Esophagus muscularis mucosa (tissue), 4 donors: ENCODE results near the gene FOXC2. TPM values are rescaled to one million over a fixed set of nuclear protein-coding genes. Genes with fewer than 3 reads are reported as not detected.

Experiments
- DNase-seq: peaks from one replicate; pipeline ENCODE4 v3.0.0-alpha.2; 2017; ENCODE audit errors: extremely low spot score
- H3K27ac ChIP-seq, 4 donors: fragments of 200-600 bp; sonication (generic); replicated peaks in 1 of 4; 1 replicate in 3 of 4; 2 replicates in 1 of 4; pipeline ENCODE4 v1.5.1; 2016 to 2019; ENCODE audit warnings: mild to moderate bottlenecking in 1 of 4
- H3K27me3 ChIP-seq, 4 donors: fragments of 200-600 bp; sonication (generic); one replicate each; pipeline versions ENCODE4 v1.5.1 to v1.6.0; 2016 to 2019
- H3K36me3 ChIP-seq, 4 donors: fragments of 200-600 bp; sonication (generic); one replicate each; pipeline ENCODE4 v1.5.1; 2016 to 2019
- H3K4me1 ChIP-seq, 4 donors: fragments of 200-600 bp; sonication (generic); one replicate each; pipeline ENCODE4 v1.5.1; 2016 to 2019
- H3K4me3 ChIP-seq, 4 donors: fragments of 200-600 bp; sonication (generic); 1 replicate in 2 of 4; 2 replicates in 2 of 4; pipeline ENCODE4 v1.5.1; 2016 to 2019; ENCODE audit warnings: mild to moderate bottlenecking in 4 of 4, moderate library complexity in 1 of 4
- H3K9me3 ChIP-seq, 4 donors: fragments of 200-600 bp; sonication (generic); 1 replicate in 3 of 4; 2 replicates in 1 of 4; pipeline ENCODE4 v1.5.1; 2016 to 2019
- EP300 ChIP-seq: sonication (generic); formaldehyde crosslinking; IDR thresholded peaks from one replicate; pipeline ENCODE4 v1.6.1; 2017; ENCODE audit warnings: antibody characterized with exemption
- POLR2A ChIP-seq: fragments of 450-650 bp; IDR thresholded peaks from one replicate; pipeline ENCODE4 v1.6.1; 2017; ENCODE audit warnings: antibody characterized with exemption, moderate library complexity, mild to moderate bottlenecking, low read depth
- POLR2AphosphoS5 ChIP-seq, 2 donors: sonication (generic); formaldehyde crosslinking; IDR thresholded peaks; one replicate each; pipeline ENCODE4 v1.6.1; 2017; ENCODE audit warnings: antibody characterized with exemption in 2 of 2
- WGBS: methylation state at CpG from one replicate; pipeline ENCODE4 v1.1.5; 2018; 5-methylcytosine and 5-hydroxymethylcytosine counted together
- intact Hi-C: fragments of 100-400 bp; cut with DNase I; formaldehyde crosslinking; loops from one replicate; pipeline ENCODE4 v1.15.1; 2023
- total RNA-seq, 4 donors: library from RNA; depleted of rRNA; stranded (reverse); fragments of >200 nt; gene quantifications; one replicate each; pipeline versions ENCODE4 v1.1.0 to v1.2.1, GENCODE V29; 2016
- TF ChIP-seq, protein P1 (sequence below), 3 experiments: fragments of 200-600 bp in 2 of 3; fragments of 450-650 bp in 1 of 3; sonication (generic) in 2 of 3; IDR thresholded peaks; one replicate each; pipeline ENCODE4 v1.5.1; 2017 to 2019; ENCODE audit warnings: antibody characterized with exemption in 3 of 3, mild to moderate bottlenecking in 2 of 3, moderate library complexity in 1 of 3

Gene FOXC2
- total RNA-seq, 4 donors from 2014 or later: 0.71 to 1.7 (median 1.1) TPM

DNA sequence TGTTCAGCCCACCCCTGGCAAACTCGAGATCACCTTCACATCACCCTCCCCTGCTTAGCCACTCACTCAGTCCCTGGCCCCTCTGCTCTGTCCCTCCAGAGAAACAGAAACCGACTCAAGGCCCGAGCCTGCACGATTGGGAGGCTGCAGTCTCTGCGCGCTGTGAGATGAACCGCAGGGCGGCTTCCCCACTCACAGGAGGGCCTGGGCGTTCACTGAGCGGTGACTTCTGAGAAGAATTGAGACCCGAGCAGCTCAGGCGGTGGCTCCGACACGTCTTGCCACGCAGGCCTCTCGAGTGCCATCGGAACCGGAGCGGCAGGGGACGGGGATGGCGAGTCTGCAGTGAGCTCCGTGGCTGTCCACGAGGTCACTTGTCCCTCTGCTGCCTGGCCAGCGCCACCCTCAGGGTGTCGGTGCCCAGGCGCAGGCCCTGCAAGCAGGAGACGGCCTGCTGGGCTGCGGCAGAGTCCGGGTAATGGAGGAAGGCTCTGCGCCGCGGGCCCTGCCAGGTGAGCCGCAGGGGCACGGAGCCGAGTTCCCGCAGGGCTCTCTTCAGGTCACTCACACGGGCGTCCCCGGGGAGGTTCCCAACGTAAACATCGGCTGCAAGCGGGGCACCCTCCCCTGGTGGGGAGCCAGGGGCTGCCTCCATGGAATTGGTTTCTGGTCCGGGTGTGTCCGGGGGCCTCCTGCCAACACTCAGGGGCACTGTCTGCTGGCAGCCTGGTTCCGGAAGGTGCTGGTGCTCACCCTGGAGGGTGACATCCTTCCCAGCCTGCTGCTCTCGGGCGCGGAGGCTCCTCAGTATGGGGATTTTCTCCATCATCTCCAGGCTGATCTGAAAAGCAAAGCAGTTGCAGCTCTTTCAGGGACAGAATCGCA lies 34.7 kb upstream of the FOXC2 start:
- Histone ChIP-seq H3K27me3 (no peaks in the 10 kb centered on the region), H3K27ac (peak overlapping the region; percentile 50 to 69 (median 52)), H3K4me3 (no peak overlapping the region), H3K4me1 (peaks cover 3 to 18% (median 16%) of the 10 kb centered on the region in 4 donors), H3K36me3 (peaks cover 0 to 54% (median 32%) of the 10 kb centered on the region in 4 donors), H3K9me3 (no peaks in the 10 kb centered on the region)
- intact Hi-C loops: no loop called here
- WGBS: 93% methylated on average over 42 of the region's 49 CpGs
- TF ChIP-seq EP300 (no peak), POLR2A (no peak), POLR2AphosphoS5 (IDR thresholded peaks at IDR 0.05) (no peak)
- TF ChIP-seq, protein P1, sequence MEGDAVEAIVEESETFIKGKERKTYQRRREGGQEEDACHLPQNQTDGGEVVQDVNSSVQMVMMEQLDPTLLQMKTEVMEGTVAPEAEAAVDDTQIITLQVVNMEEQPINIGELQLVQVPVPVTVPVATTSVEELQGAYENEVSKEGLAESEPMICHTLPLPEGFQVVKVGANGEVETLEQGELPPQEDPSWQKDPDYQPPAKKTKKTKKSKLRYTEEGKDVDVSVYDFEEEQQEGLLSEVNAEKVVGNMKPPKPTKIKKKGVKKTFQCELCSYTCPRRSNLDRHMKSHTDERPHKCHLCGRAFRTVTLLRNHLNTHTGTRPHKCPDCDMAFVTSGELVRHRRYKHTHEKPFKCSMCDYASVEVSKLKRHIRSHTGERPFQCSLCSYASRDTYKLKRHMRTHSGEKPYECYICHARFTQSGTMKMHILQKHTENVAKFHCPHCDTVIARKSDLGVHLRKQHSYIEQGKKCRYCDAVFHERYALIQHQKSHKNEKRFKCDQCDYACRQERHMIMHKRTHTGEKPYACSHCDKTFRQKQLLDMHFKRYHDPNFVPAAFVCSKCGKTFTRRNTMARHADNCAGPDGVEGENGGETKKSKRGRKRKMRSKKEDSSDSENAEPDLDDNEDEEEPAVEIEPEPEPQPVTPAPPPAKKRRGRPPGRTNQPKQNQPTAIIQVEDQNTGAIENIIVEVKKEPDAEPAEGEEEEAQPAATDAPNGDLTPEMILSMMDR (IDR thresholded peaks at IDR 0.05): no peak
- no peak for DNase-seq

DNA sequence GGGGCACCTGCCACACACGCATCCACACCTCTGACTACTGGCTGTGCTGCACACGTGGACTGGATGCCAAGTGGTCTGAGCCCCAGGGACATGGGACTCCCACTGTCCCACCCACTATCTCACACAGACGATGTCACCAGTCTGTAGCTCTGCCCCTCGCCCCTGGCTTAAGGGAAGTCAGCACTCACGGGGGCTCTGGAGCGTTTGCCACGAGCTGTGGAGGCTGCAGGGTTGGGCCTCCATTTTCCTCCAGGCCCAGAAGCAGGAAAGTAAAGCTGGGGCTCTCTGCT lies 34.2 kb upstream of the FOXC2 start:
- peaks cover 3 to 18% (median 16%) of the 10 kb centered on the region in 4 donors for H3K4me1 ChIP-seq
- TF ChIP-seq EP300 (no peak), POLR2AphosphoS5 (IDR thresholded peaks at IDR 0.05) (no peak), POLR2A (no peak)
- TF ChIP-seq, protein P1 (IDR thresholded peaks at IDR 0.05): no peak
- 89% methylated on average over 7 of the region's 7 CpGs for WGBS
- H3K4me3 ChIP-seq: no peak overlapping the region
- H3K9me3 ChIP-seq: no peaks in the 10 kb centered on the region
- intact Hi-C loops: no loop called here
- no peak overlapping the region for H3K27ac ChIP-seq
- no peak for DNase-seq
- peaks cover 1 to 60% (median 37%) of the 10 kb centered on the region in 4 donors for H3K36me3 ChIP-seq
- no peaks in the 10 kb centered on the region for H3K27me3 ChIP-seq

DNA sequence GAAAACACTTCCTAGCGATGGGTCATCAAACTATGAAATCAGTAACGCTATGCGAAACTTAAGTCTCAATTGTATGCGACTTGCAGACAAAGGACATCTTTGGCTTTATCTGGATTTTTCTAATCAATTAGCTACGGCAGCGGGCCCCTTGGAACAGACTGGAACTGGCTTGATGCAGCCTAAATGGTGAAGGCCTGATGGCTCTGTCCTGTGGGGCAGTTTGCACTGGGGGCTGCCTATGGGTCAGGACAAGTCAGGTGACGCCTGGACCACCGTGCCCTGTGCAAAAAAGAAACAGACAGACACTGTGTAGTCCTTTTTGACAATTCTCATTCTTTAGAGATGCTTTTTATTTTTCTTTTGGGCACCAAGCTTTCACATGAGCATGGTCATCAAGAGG lies 33.6 kb upstream of the FOXC2 start:
- Histone ChIP-seq H3K27ac (no peak overlapping the region), H3K36me3 (peaks cover 7 to 66% (median 43%) of the 10 kb centered on the region in 4 donors), H3K27me3 (no peaks in the 10 kb centered on the region), H3K4me1 (peaks cover 3 to 18% (median 16%) of the 10 kb centered on the region in 4 donors), H3K4me3 (no peak overlapping the region), H3K9me3 (no peaks in the 10 kb centered on the region)
- 96% methylated on average over 8 of the region's 8 CpGs for WGBS
- DNase-seq: no peak
- intact Hi-C loops: no loop called here
- TF ChIP-seq EP300: no peak
- TF ChIP-seq POLR2A: no peak
- no peak for TF ChIP-seq POLR2AphosphoS5 (IDR thresholded peaks at IDR 0.05)
- TF ChIP-seq, protein P1 (IDR thresholded peaks at IDR 0.05): no peak

DNA sequence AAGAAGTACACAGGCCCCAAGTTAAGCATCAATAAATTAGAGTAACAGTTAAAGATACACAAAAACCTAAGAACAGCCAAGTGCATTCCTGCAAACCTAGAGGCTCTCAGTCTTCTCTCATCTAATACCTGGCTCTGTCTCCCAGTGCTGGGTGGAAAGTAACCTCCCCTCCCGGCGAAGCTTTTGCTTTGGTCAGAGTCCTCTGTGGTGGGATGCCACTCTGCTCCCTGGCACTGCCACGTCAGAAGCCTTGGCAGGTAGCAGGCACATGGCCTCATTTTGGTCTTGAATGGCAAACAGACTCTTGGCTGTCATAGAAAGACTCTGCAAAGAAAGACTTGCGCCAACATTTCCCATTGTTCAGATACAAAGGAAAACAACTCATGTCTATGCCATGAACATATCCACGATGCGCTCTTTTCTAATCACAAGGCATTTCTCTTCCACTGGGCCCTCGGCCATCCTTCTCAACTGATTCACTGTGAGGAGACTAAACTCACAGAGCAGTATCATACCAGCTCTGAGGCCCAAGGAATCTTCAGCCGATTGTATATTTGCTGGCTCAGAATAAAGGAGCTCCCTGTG lies 32.8 kb upstream of the FOXC2 start:
- Histone ChIP-seq H3K36me3 (peaks cover 10 to 74% (median 51%) of the 10 kb centered on the region in 4 donors), H3K4me1 (peaks cover 3 to 18% (median 16%) of the 10 kb centered on the region in 4 donors), H3K27me3 (no peaks in the 10 kb centered on the region), H3K27ac (no peak overlapping the region), H3K4me3 (no peak overlapping the region), H3K9me3 (no peaks in the 10 kb centered on the region)
- WGBS: 86% methylated on average over 8 of the region's 8 CpGs
- TF ChIP-seq POLR2AphosphoS5 (IDR thresholded peaks at IDR 0.05) (no peak), POLR2A (no peak), EP300 (no peak)
- TF ChIP-seq, protein P1 (IDR thresholded peaks at IDR 0.05): no peak
- intact Hi-C loops: no loop called here
- DNase-seq: no peak
